ENCODE data around the gene SEC24D. TPM values are rescaled to one million over a fixed set of nuclear protein-coding genes. Genes with fewer than 3 reads are reported as not detected.

Gene SEC24D
- total and polyA plus RNA-seq, 11 donors = 3.1 to 36.4 (median 14.8) TPM

GRCh38 chr4:118775405-118775804 lies 60.5 kb downstream of the SEC24D start:
- ATAC-seq (no peak), DNase-seq (no peak)
- WGBS, 4 donors = 87 to 93% (median 90%) methylated on average over 2 of the region's 2 CpGs
- intact Hi-C loops (cut with DNase I) = loop anchor here in 1 of 10 donors (10.0 kb wide), 1 partner anchor 509 kb away; no protein-coding TSS in a partner anchor
- no peak for TF ChIP-seq POLR2A (IDR thresholded peaks at IDR 0.05)
- no peak for TF ChIP-seq CTCF (IDR thresholded peaks at IDR 0.05)
- H3K36me3 ChIP-seq = peaks cover 0 to 3% (median 0%) of the 10 kb centered on the region in 9 donors
- peaks cover 4 to 68% (median 48%) of the 10 kb centered on the region in 12 donors for H3K4me1 ChIP-seq
- peaks cover 0 to 13% (median 0%) of the 10 kb centered on the region in 12 donors for H3K9me3 ChIP-seq
- H3K27me3 ChIP-seq = no peaks in the 10 kb centered on the region
- H3K4me3 ChIP-seq = no peak overlapping the region
- peak overlapping the region in 4 of 12 donors; percentile 1 to 30 (median 14) for H3K27ac ChIP-seq

GRCh38 chr4:118774989-118775388 lies 60.9 kb downstream of the SEC24D start:
- no peak for TF ChIP-seq CTCF (IDR thresholded peaks at IDR 0.05)
- no peak for TF ChIP-seq POLR2A (IDR thresholded peaks at IDR 0.05)
- H3K27me3 ChIP-seq = no peaks in the 10 kb centered on the region
- H3K4me3 ChIP-seq = no peak overlapping the region
- 88 to 91% (median 90%) methylated on average over 3 of the region's 3 CpGs for WGBS, 4 donors
- no peak for ATAC-seq
- DNase-seq = no peak
- H3K36me3 ChIP-seq = peaks cover 0 to 7% (median 0%) of the 10 kb centered on the region in 9 donors
- intact Hi-C loops (cut with DNase I) = loop anchor here in 7 of 10 donors (5.0 to 10.0 kb wide), 5 partner anchors 62 to 510 kb away; partner anchors contain the start of genes SYNPO2 (in 3 of the 7) and SEC24D (in 1 of the 7)
- H3K9me3 ChIP-seq = peaks cover 0 to 13% (median 0%) of the 10 kb centered on the region in 12 donors
- peaks cover 4 to 73% (median 50%) of the 10 kb centered on the region in 12 donors for H3K4me1 ChIP-seq
- peak overlapping the region in 6 of 12 donors; percentile 1 to 42 (median 14) for H3K27ac ChIP-seq

- Histone ChIP-seq H3K9me3 (peaks cover 0 to 13% (median 0%) of the 10 kb centered on the region in 12 donors), H3K4me1 (peaks cover 4 to 79% (median 52%) of the 10 kb centered on the region in 12 donors), H3K27ac (peak overlapping the region in 5 of 12 donors; percentile 1 to 42 (median 4)), H3K36me3 (peaks cover 0 to 12% (median 0%) of the 10 kb centered on the region in 9 donors), H3K27me3 (no peaks in the 10 kb centered on the region), H3K4me3 (no peak overlapping the region)
- intact Hi-C loops (cut with DNase I) = loop anchor here in 7 of 10 donors (5.0 to 10.0 kb wide), 5 partner anchors 63 to 510 kb away; partner anchors contain the start of genes SYNPO2 (in 3 of the 7) and SEC24D (in 1 of the 7)
- WGBS, 4 donors = 39 to 58% (median 48%) methylated on average over 1 of the region's 1 CpG
- ATAC-seq (no peak), DNase-seq (no peak)
- no peak for TF ChIP-seq POLR2A (IDR thresholded peaks at IDR 0.05)
Measured at GRCh38 chr4:118774321-118774720, 61.6 kb downstream of the SEC24D start.

- H3K9me3 ChIP-seq = peaks cover 0 to 13% (median 0%) of the 10 kb centered on the region in 12 donors
- H3K4me3 ChIP-seq = no peak overlapping the region
- no peak for ATAC-seq
- peaks cover 4 to 85% (median 52%) of the 10 kb centered on the region in 12 donors for H3K4me1 ChIP-seq
- no peak for DNase-seq
- H3K36me3 ChIP-seq = peaks cover 0 to 21% (median 0%) of the 10 kb centered on the region in 9 donors
- peak overlapping the region in 8 of 12 donors; percentile 28 to 87 (median 66) for H3K27ac ChIP-seq
- intact Hi-C loops (cut with DNase I) = loop anchor here (2.0 to 10.0 kb wide), 8 partner anchors 64 to 511 kb away; partner anchors contain the start of genes SYNPO2 (in 5 of the 10) and SEC24D (in 1 of the 10)
- WGBS, 4 donors = 47 to 64% (median 52%) methylated on average over 2 of the region's 2 CpGs
- TF ChIP-seq POLR2A (IDR thresholded peaks at IDR 0.05) (no peak), CTCF (IDR thresholded peaks at IDR 0.05) (no peak)
- H3K27me3 ChIP-seq = no peaks in the 10 kb centered on the region
Measured at GRCh38 chr4:118773429-118773792, 62.5 kb downstream of the SEC24D start.

Measured in heart left ventricle (tissue), 16 donors.